A673 (cell line): ENCODE data around the gene FRAT1.

Experiments
- CTCF ChIP-seq: fragments of 300-800, 200-600 bp; sonication (generic); conservative IDR thresholded peaks from 2 replicates; pipeline ENCODE4 v1.5.1; 2017; ENCODE audit warnings: low read depth, mild to moderate bottlenecking, antibody characterized with exemption, low read length, moderate library complexity, mixed read lengths
- EZH2 ChIP-seq: fragments of 200-600 bp; sonication (generic); IDR thresholded peaks from 2 replicates; pipeline ENCODE4 v1.6.1; 2017; ENCODE audit warnings: borderline replicate concordance, low read depth, mild to moderate bottlenecking, mixed read lengths, antibody characterized with exemption, low read length; ENCODE audit not compliant: poor library complexity, severe bottlenecking

GRCh38 chr10:97325754-97326153 lies 6.7 kb downstream of the FRAT1 start:
- TF ChIP-seq EZH2, result no peak
- TF ChIP-seq CTCF, result no peak
